ENCODE measurements around the gene PCSK5.

Gene PCSK5

GRCh38 chr9:76114144-76114543 is 223.7 kb downstream of the PCSK5 start:
- TF ChIP-seq, protein P1, sequence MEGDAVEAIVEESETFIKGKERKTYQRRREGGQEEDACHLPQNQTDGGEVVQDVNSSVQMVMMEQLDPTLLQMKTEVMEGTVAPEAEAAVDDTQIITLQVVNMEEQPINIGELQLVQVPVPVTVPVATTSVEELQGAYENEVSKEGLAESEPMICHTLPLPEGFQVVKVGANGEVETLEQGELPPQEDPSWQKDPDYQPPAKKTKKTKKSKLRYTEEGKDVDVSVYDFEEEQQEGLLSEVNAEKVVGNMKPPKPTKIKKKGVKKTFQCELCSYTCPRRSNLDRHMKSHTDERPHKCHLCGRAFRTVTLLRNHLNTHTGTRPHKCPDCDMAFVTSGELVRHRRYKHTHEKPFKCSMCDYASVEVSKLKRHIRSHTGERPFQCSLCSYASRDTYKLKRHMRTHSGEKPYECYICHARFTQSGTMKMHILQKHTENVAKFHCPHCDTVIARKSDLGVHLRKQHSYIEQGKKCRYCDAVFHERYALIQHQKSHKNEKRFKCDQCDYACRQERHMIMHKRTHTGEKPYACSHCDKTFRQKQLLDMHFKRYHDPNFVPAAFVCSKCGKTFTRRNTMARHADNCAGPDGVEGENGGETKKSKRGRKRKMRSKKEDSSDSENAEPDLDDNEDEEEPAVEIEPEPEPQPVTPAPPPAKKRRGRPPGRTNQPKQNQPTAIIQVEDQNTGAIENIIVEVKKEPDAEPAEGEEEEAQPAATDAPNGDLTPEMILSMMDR (IDR thresholded peaks at IDR 0.05; ENCODE audit: insufficient read depth, low read depth, low read length, missing control alignments) = no peak
- no peak for DNase-seq (ENCODE audit: low read depth)
- H3K4me3 ChIP-seq (ENCODE audit: low read depth, low read length) = no peak overlapping the region

DNA sequence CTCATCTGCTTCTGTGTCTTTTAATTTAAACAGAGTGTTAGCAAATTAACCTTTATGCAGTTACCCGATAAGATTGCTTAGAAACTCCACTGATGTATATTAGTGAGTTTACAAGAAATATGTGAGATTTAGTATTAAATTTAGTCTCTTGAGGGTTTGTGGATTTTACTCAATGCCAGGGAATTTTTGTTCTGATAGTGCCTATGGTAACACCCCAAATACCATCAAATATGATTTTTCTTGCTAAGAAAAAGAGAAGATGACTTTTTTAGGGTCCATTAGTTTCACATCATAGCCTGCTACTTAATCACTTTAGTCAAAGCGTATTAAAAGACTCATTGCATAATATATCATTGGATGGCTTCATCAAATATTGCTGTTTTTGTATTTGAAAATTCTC is 224.9 kb downstream of the PCSK5 start:
- no peak overlapping the region for H3K4me3 ChIP-seq (ENCODE audit: low read depth, low read length)
- DNase-seq (ENCODE audit: low read depth) = no peak
- TF ChIP-seq, protein P1 (IDR thresholded peaks at IDR 0.05; ENCODE audit: insufficient read depth, low read depth, low read length, missing control alignments) = no peak

GRCh38 chr9:76115982-76116646 is 225.6 kb downstream of the PCSK5 start:
- no peak overlapping the region for H3K4me3 ChIP-seq (ENCODE audit: low read depth, low read length)
- no peak for DNase-seq (ENCODE audit: low read depth)
- TF ChIP-seq, protein P1 (IDR thresholded peaks at IDR 0.05; ENCODE audit: insufficient read depth, low read depth, low read length, missing control alignments) = no peak

- TF ChIP-seq, protein P1 (IDR thresholded peaks at IDR 0.05; ENCODE audit: insufficient read depth, low read depth, low read length, missing control alignments) = no peak
- no peak overlapping the region for H3K4me3 ChIP-seq (ENCODE audit: low read depth, low read length)
- no peak for DNase-seq (ENCODE audit: low read depth)
Measured at GRCh38 chr9:76116913-76117312, 226.4 kb downstream of the PCSK5 start.

DNA sequence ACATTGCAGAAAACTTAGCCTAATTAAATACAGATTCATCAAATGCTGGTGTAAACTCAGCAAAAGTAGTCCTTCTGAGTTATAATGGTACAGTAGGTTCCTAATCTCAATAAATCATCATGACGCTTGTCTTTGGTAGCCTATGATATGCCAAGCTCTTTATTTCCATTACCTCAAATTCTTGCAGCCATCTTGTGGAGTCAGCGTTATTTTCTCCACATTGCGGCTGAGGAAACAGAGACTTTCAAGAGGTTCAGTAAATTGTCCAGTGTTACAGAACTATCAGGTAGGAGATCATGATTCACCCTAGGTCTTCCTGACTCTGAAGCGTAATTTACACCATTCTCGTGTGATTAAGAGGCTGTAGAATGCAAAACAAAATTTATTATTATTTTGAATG is 237.2 kb downstream of the PCSK5 start:
- H3K4me3 ChIP-seq (ENCODE audit: low read depth, low read length) = no peak overlapping the region
- TF ChIP-seq, protein P1 (IDR thresholded peaks at IDR 0.05; ENCODE audit: insufficient read depth, low read depth, low read length, missing control alignments) = no peak
- DNase-seq (ENCODE audit: low read depth) = no peak

GRCh38 chr9:76135902-76136301 is 245.4 kb downstream of the PCSK5 start:
- TF ChIP-seq, protein P1 (IDR thresholded peaks at IDR 0.05; ENCODE audit: insufficient read depth, low read depth, low read length, missing control alignments) = no peak
- no peak overlapping the region for H3K4me3 ChIP-seq (ENCODE audit: low read depth, low read length)
- DNase-seq (ENCODE audit: low read depth) = no peak

GRCh38 chr9:76136986-76137385 is 246.5 kb downstream of the PCSK5 start:
- peak; percentile 11 for DNase-seq (ENCODE audit: low read depth)
- H3K4me3 ChIP-seq (ENCODE audit: low read depth, low read length) = no peak overlapping the region
- TF ChIP-seq, protein P1 (IDR thresholded peaks at IDR 0.05; ENCODE audit: insufficient read depth, low read depth, low read length, missing control alignments) = no peak

Measured in GM12865 (cell line).